GM18858 (cell line): Measurements from ENCODE around the gene TBC1D32.
"Not testable (repeated sequence)": the region's sequence is repeated elsewhere in the genome, so short reads cannot be mapped to it uniquely, and the experiment has no call there.

Experiments
- ATAC-seq: cut with Tn5 transposase; IDR thresholded peaks from one replicate; pipeline ENCODE4 v1.9.1; 2021; ENCODE audit not compliant: unreplicated experiment

Gene TBC1D32

DNA sequence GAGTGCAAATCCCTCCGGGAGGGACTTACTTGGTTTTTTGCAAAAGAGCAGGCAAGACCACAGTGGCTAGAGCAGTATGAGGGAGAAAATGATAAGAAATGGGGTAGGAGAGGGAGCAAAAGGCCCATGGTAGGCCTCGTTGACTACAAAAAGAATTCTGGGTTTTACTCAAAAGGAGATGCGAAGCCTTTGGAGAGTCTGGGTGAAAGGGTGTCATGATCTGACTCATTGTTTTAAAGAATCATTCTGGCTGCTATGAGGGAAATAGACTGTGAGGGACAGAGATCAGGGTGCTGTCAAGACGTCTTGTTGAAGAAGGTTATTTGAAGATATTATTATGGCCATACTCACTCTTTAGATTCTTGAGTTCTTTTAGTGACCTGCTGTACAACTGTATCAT is 13.0 kb downstream of the TBC1D32 start:
- ATAC-seq = peak; percentile 61

DNA sequence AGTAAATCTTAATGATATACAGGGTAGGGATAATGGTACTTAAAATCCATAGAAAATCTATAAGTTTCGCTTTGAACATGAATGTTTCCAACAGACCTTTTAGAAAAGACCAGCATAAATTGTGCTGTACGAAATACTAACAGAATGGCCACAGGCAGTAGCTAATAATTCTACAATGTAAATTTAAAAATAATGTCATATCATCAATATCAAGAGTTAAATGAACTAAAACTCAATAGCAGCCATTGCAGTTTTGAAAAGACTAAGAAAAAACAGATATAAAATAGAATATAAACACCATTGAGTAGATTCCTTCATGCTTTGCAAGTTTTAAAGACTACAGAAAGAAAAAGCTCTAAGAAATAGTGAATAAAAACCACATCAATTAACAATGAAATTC is 14.7 kb downstream of the TBC1D32 start:
- no peak for ATAC-seq

DNA sequence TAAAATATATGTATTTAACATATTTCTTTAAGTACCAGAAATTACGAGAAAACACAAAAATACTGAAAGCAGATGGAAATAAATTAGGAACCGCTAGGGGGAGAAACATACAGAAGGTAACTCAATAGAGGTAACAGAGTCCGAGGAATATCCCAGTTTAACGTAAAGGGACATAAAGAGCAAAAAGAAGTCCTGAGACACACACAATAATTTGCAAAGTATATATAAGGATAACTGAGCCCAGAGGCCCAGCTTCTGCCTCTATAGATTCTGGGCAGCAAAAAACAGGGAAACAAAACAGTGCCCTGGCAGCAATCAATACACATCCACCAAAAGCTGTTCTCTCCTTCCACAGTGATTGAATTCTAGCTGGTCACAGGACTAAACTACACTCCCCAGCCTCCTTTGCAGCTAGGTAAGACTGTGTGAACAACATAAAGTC is 15.1 kb downstream of the TBC1D32 start:
- ATAC-seq = no peak

DNA sequence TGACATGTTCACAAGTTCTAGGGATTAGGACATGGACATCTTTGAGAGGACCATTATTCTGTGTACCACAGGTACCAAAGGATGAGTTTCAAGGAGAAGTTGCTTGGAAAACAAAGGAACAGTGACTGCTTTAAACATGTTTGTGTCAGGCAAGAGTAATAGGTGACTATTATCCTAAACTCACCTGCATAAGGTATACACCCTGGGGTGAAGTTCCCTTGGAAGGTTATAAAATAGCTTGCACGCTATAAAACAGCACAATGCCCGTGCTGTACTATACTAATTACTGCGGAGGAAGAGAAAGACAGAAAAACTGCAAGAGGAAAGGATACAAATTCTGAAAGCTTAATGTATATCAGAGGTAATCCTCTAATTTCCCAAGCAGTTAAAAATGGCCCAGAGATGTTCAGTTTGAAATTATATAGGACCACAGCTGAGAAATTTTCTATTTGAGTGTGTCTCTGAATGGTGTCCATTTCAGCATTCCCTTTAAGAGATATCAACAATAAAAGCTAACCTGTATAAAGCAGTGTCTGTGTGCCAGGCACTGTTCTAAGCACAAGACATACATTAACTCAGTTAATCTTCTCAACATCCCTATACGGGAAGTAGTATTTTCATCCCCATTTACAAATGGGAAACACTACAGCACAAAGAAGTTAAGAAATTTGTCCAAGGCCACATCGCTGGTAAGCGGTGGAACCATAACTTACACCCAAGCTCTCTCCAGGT is 19.7 kb downstream of the TBC1D32 start:
- ATAC-seq = no peak

DNA sequence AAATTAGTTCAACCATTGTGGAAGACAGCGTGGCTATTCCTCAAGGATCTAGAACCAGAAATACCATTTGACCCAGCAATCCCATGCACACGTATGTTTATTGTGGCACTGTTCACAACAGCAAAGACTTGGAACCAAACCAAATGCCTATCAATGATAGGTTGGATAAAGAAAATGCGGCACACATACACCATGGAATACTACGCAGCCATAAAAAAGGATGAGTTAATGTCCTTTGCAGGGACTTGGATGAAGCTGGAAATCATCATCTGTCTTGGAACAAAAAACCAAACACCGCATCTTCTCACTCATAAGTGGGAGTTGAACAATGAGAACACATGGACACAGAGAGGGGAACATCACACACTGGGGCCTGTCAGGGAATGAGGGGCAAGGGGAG is 22.5 kb downstream of the TBC1D32 start:
- ATAC-seq = not testable (repeated sequence)

DNA sequence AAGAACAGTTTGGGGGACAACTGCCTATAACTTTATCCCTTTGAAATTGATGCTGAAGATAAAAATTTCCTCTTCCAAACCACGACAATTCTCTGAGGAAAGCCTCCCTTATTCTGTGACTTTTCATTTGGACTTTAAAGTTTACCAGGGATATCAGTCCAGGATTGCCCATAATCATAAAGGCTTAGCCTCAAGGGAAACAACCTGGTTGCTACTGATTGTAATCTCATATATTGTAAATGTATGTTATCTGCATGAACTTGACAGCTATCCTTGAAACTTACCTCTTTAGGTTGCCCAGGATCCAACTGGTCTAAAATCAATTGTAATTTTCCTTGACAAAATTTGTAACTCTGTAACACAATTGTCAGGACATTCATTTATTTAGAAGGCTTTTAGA is 23.8 kb downstream of the TBC1D32 start:
- no peak for ATAC-seq

DNA sequence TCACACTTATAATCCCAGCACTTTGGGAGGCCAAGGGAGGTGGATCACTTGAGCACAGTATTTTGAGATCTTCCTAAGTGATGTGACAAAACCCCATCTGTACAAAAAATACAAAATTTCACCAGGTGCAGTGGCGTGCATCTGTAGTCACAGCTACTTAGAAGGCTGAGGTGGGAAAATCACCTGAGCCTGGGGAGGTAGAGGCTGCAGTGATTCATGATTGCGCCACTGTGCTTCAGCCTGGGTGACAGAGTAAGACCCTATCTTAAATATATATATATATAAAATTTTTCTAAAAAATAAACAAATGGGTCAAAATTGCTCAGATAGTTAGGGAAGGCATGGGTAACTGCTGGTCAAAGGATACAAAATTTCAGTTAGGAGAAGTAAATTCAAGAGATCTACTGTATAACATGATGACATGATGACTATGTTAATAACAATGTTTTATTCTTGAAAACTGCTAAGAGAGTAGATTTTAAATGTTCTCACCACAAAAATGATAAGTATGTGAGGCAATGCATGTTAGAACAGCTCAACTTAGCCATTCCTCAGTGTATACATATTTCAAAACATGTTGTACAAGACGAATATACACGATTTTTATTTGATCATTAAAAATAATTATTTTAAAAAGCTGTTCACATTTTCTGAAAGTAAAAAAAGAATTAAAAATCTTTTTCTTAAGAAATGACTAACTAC is 24.4 kb downstream of the TBC1D32 start:
- no peak for ATAC-seq

DNA sequence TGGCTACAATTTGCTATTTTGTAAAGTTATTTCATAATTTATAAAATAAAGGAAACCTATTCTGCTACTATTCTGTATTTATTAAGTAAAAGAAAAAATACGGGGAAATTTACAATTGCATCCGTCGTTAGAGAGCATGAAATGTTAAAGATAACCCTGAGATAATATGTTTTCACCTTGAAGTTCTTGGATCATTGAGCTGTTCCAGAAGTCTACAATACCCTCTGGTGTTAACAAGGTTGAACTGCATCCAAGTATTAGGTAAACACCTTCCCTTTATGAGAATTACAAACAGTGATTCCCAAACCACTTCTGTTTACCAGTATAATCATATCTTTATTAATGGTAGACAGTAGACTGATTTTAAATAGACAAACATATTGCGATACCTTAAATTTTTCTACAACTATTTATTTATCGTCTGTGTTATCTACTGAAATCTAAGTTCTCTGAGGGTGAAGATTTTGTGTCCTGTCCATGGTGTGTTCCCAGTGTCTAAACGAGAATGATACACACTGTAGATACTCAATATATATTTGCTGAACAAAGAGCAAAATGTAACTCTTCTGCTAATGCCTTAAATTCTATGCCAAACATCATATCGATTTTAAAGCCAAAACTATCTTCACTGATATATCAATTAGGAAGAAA is 28.2 kb downstream of the TBC1D32 start:
- ATAC-seq = peak; percentile 81

DNA sequence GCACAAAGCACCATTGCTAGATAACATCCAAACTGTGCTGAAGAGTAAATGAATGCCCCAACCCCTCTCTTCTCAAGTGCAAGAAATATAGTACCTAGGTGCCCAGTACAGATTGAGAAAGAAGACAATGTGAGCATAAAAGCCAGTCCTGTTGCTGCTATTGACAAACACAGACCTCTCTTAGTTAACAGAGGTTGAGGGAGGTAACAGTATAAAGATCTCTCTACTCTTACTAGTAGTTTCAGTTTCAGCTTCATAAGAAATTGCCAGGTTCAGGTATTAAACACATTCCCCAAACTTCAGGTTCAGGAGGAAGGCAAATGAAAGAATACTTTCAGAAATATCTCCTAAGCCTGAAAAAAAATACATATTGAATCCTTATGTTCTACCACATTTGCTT is 31.4 kb downstream of the TBC1D32 start:
- ATAC-seq = peak; percentile 73

DNA sequence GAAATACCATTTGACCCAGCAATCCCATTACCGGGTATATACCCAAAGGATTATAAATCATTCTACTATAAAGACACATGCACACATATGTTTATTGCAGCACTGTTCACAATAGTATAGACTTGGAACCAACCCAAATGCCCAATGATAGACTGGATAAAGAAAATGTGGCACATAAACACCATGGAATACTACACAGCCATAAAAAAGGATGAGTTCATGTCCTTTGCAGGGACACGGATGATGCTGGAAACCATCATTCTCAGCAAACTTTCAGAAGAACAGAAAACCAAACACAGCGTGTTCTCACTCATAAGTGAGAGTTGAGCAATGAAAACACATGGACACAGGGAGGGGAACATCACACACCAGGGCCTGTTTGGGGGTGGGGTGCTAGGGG is 33.1 kb downstream of the TBC1D32 start:
- not testable (repeated sequence) for ATAC-seq

DNA sequence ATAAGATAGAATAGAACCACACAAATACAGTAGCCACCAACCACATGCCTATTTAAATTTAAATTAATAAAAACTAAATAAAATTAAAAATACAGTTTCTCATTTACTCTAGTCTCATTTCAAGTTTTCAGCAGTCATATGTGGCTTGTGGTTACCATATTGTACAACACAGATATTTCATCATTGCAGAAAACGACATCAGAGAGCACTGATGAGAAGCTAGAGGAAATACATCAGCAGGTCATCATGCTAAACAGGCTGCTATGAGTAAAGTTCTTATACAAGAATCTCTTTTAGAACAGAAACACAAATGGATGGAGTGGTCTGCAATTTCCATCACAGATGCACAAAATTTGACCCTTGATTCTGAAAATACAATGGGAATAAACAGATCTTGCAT is 36.6 kb downstream of the TBC1D32 start:
- no peak for ATAC-seq

DNA sequence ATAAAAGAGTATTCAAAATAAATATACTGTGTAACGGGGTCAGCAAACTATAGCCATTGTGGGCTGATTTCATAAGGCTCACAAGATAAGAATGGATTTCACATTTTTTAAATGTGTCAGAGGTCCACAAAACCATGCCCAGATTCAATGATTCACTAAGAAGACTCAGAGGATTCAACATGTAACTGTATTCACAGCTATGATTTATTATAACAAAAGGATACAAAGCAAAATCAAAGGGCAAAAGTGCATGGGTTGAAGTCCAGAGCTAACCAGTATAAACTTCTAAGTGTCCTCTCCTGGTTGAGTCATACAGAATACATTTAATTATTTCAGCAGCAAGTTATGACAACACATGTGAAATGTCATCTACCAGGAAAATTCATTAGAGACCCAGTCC is 49.2 kb downstream of the TBC1D32 start:
- no peak for ATAC-seq

DNA sequence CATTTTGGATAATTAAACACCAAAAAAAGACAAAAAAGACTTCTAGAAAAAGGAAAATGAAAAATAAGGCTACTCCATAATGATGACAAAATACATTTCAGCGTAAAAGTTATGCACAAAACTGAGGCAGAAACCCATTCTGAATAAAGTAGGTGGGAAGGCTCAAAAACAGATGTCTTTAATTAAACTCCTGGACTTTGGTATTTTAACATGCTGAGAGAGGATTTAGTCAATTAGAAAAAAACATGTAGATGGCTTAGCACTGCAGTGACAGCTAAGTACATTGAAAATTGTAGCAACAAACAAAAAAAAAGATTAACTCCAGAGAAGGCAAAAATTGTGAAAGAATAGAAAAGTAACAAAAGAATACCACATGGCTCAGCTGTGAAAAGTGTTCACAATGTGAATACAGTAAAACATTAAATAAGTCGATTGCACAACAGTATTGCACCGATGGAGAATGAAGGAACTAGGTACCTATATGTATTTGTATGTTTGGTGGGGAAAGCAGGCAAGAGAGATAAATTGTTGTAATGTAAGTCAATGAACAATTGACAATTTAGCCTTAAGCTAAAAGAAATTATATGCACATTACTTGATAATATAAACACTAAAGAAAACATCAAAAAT is 59.5 kb downstream of the TBC1D32 start:
- no peak for ATAC-seq

DNA sequence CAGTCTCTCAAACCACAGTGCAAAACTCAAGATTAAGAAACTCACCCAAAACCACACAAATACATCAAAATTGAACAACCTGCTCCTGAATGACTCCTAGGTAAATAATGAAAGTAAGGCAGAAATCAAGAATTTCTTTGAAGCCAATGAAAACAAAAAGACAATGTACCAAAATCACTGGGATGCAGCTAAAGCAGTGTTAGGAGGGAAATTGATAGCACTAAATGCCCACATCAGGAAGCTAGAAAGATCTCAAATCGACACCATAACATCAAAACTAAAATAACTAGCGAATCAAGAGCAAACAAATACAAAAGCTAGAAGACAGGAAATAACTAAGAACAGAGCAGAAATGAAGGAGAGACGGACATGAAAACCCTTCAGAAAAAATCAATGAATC is 70.5 kb downstream of the TBC1D32 start:
- no peak for ATAC-seq

DNA sequence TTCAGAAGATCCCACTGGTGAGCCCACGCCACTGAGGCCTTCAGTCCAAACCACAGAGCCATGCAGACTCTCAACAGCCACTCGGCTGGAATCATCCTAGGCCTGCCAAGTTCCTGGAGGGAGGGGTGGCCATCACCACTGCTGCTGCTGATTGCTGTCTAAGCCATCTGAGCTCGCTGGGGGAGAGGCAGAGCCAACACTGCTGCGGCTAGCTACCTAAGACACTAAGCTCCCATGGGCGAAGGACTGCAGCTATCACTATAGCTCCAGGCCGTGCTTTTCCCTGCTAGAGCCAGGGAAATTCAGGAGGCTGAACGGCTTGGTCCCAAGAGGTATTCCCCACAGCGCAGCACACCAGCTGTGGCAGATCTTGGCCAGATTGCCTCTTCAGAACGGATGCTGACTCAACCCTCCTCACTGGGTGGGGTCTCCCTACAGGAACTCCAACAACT is 73.6 kb downstream of the TBC1D32 start:
- ATAC-seq = no peak

DNA sequence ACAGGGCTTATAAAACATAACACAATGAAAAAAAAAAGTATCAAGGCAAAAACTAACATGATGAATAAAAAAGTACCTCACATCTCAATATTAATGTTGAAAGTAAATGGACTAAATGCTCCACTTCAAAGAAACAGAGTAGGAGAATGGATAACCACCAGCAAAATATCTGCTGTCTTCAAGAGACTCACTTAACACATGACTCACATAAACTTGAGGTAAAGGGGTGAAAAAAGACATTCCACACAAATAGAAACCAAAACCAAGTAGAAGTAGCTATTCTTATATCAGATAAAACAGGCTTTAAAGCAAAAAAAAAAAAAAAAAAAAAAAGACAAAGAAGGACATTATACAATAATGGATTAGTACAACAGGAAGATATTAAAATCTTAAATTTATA is 86.9 kb downstream of the TBC1D32 start:
- ATAC-seq = peak; percentile 55

DNA sequence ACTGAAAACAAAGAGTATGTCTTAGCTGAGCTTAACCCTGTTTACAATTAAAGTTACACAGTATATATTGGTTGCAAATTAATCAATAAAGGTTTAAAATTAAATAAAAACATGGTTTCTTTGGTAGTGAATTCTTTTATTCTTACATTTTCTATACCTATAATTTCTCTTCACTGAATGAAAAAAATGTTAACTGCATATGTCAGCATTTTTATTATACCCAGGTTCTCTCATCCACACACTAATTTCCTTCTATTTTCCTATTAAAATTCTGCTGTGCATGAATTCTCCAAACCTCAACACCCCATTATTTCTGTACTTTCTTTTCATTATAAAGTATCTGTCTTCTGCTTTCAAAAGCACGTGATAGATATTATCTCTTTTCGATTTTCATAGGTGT is 91.9 kb downstream of the TBC1D32 start:
- no peak for ATAC-seq

DNA sequence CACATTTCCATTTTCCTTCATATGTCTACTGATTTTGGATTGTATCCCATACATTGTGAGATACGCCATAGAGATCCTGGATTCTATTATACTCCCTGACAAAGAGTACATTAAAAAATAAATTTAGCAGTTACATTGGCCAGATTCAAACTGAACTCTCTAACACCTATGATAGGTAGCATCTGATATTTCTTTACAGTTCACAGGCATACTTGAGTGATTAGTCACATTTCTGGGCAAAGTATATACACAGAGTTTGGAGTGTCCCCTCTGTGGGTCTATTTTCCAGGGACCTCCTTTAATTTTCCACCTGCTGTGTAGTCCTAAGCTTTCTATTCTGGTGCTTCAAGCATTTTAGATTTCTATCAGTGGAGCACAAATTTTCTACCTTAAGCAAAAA is 96.4 kb downstream of the TBC1D32 start:
- ATAC-seq = no peak

DNA sequence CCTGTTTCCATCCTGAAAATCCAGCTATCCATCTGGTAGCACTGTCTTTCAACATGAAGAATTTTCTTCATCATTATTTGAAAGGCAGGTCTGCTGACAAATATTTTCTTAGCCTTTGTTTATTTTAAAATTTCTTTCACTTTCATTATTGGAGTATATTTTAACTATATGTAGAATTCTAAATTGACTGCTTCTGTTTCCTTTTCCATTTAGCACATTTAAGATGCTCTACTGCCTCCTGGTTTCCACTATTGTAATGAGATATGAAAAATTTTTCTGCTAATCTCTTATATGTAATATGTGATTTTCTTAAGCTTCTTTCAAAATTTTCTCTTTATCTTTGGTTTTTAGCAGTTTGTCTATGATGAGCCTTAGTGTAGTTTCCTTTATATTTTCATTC is 97.3 kb downstream of the TBC1D32 start:
- no peak for ATAC-seq

DNA sequence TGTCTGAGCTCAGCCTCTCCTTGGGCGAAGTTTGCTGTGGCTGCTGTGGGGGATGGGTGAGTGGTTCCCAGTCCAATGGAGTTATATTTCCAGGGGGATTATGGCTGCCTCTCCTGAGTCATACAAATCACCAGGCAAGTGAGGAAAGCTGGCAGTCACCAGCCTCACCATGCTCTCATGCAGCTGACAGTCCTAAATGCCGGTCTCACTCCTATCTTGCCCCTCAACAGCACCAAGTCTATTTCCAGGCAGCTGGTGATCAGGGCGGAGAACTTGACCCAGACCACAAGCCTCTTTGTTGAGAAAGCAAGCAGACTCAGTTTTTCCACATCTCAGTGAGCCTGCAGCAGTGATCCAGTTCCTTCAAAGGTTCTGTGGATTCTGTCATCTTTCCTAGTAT is 98.9 kb downstream of the TBC1D32 start:
- no peak for ATAC-seq

DNA sequence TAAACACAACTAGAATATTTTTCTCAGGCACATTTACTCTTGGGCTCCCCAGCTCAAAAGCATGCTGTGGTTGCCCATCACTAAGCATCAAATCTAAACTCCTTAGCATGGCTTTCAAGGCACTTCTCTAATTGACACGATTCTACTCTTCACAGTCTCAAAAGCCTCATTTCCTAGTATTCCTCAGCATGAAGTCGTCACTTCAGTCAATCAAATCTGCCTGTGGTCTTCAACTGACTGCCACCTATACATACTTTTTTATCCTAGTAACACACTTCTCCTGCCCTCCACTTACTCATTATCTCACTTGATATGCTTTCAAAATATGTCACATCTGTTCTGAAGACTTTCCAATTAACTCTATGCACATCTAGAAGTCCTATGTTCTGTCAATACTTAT is 110.3 kb downstream of the TBC1D32 start:
- ATAC-seq = no peak

DNA sequence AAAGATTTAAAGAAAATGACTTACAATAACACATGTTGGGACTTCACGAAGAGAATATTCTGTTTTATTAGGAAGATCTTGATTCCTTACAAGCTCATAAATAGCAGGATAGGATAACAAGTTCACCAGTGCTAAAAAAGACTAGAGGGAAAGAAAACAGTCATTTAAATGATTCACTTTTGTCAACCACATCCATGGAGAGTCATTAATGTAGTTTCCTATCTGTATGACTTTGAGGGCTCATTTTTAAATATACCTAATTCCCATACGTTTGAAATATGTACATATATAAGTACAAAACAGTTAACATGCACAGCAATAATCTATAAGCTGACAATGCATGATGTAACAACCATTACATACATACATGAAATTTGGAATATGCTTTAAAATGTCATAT is 111.1 kb downstream of the TBC1D32 start:
- ATAC-seq = no peak
